GM12878 (cell line): ENCODE measurements around the gene TSPAN5. TPM values are rescaled to one million over a fixed set of nuclear protein-coding genes. Genes with fewer than 3 reads are reported as not detected.

Source experiments
- ATF2 ChIP-seq: IDR thresholded peaks from 2 replicates; pipeline ENCODE4 v1.6.1; 2012; ENCODE audit warnings: low read length, inconsistent platforms
- ATF7 ChIP-seq: fragments of 450-650 bp; IDR thresholded peaks from 2 replicates; pipeline ENCODE4 v1.6.1; 2016; ENCODE audit warnings: low read depth, mild to moderate bottlenecking
- BCL11A ChIP-seq: IDR thresholded peaks from 2 replicates; pipeline ENCODE4 v1.6.1; 2011; ENCODE audit warnings: low read depth, low read length
- CHD2 ChIP-seq: IDR thresholded peaks from 2 replicates; pipeline ENCODE4 v1.6.1; 2011; ENCODE audit warnings: low read depth, low read length, improper control_type of control experiment, borderline replicate concordance
- CREB1 ChIP-seq: IDR thresholded peaks from 2 replicates; pipeline ENCODE4 v1.6.1; 2012; ENCODE audit warnings: low read depth, mild to moderate bottlenecking, inconsistent platforms
- DPF2 ChIP-seq: fragments of 450-650 bp; IDR thresholded peaks from 2 replicates; pipeline ENCODE4 v1.6.1; 2017; ENCODE audit warnings: mild to moderate bottlenecking
- EED ChIP-seq: sonication (generic); IDR thresholded peaks from 2 replicates; pipeline ENCODE4 v1.6.1; 2016; ENCODE audit warnings: antibody characterized with exemption, low read depth
- EP300 ChIP-seq, 2 experiments: fragments of 150-350 bp in 1 of 2; IDR thresholded peaks; 2 replicates each; pipeline ENCODE4 v1.6.1; 2011 to 2012; ENCODE audit warnings: low read depth in 2 of 2, low read length in 2 of 2, borderline replicate concordance in 1 of 2, improper control_type of control experiment in 1 of 2, inconsistent platforms in 1 of 2; ENCODE audit not compliant: control insufficient read depth in 1 of 2
- ETV6 ChIP-seq, 2 experiments: fragments of 450-650 bp in 1 of 2; IDR thresholded peaks in 1 of 2; conservative IDR thresholded peaks in 1 of 2; 2 replicates each; pipeline ENCODE4 v1.6.1; 2014; ENCODE audit warnings: antibody characterized with exemption in 1 of 2, borderline replicate concordance in 1 of 2, low read depth in 1 of 2, mild to moderate bottlenecking in 1 of 2, moderate library complexity in 1 of 2
- HSF1 ChIP-seq: fragments of 150-350 bp; IDR thresholded peaks from 2 replicates; pipeline ENCODE4 v1.6.1; 2014; ENCODE audit warnings: mild to moderate bottlenecking, low read depth, low read length
- MYC ChIP-seq: IDR thresholded peaks from 2 replicates; pipeline ENCODE4 v1.6.1; 2011; ENCODE audit warnings: mild to moderate bottlenecking, low read length, moderate library complexity, inconsistent platforms; ENCODE audit not compliant: insufficient read depth, insufficient replicate concordance, insufficient read length, severe bottlenecking
- NBN ChIP-seq: fragments of 450-650 bp; IDR thresholded peaks from 2 replicates; pipeline ENCODE4 v1.6.1; 2016
- NFIC ChIP-seq: IDR thresholded peaks from 2 replicates; pipeline ENCODE4 v1.6.1; 2012; ENCODE audit warnings: low read depth, mild to moderate bottlenecking, inconsistent platforms, low read length, moderate library complexity
- PKNOX1 ChIP-seq: fragments of 450-650 bp; IDR thresholded peaks from 2 replicates; pipeline ENCODE4 v1.6.1; 2016; ENCODE audit warnings: mild to moderate bottlenecking
- RBBP5 ChIP-seq: fragments of 200-600 bp; sonication (generic); conservative IDR thresholded peaks from 2 replicates; pipeline ENCODE4 v1.6.1; 2016
- SKIL ChIP-seq: fragments of 450-650 bp; IDR thresholded peaks from 2 replicates; pipeline ENCODE4 v1.6.1; 2017; ENCODE audit warnings: mild to moderate bottlenecking, low read depth, inconsistent platforms; ENCODE audit not compliant: poor library complexity, severe bottlenecking
- SREBF1 ChIP-seq: IDR thresholded peaks from 2 replicates; pipeline ENCODE4 v1.6.1; 2012; ENCODE audit warnings: mild to moderate bottlenecking, low read length
- TAF1 ChIP-seq: IDR thresholded peaks from 2 replicates; pipeline ENCODE4 v1.6.1; 2011; ENCODE audit warnings: mild to moderate bottlenecking, low read depth, low read length, borderline replicate concordance
- TARDBP ChIP-seq: IDR thresholded peaks from 2 replicates; pipeline ENCODE4 v1.6.1; 2016; ENCODE audit warnings: borderline replicate concordance
- TCF12 ChIP-seq: IDR thresholded peaks from 2 replicates; pipeline ENCODE4 v1.6.1; 2011; ENCODE audit warnings: low read depth, mild to moderate bottlenecking, low read length
- TCF7 ChIP-seq: IDR thresholded peaks from 2 replicates; pipeline ENCODE4 v1.6.1; 2014; ENCODE audit warnings: antibody characterized with exemption, borderline replicate concordance
- ZNF217 ChIP-seq: fragments of 450-650 bp; IDR thresholded peaks from 2 replicates; pipeline ENCODE4 v1.6.1; 2017; ENCODE audit warnings: antibody characterized with exemption, mild to moderate bottlenecking
- ZSCAN29 ChIP-seq: fragments of 450-650 bp; IDR thresholded peaks from 2 replicates; pipeline ENCODE4 v1.6.1; 2017; ENCODE audit warnings: mild to moderate bottlenecking, moderate library complexity
- ZZZ3 ChIP-seq: IDR thresholded peaks from 2 replicates; pipeline ENCODE4 v1.6.1; 2011; ENCODE audit warnings: low read depth; ENCODE audit not compliant: control insufficient read depth, insufficient read length
- polyA plus RNA-seq, 11 experiments: library from polyadenylated mRNA; depleted of rRNA in 4 of 11; unstranded in 6 of 11; stranded (reverse) in 5 of 11; fragments of >200 nt; fragmentation: Nextera tagmentation in 4 of 11; fragmentation: Illumina TruSeq in 1 of 11; extraction: Ambion mirVana in 4 of 11; extraction: Trizol in 1 of 11; gene quantifications; 1 replicate in 1 of 11; 2 replicates in 10 of 11; pipeline versions ENCODE4 v1.2.1 to v1.2.3, GENCODE V29; 2011 to 2016; ENCODE audit warnings: inconsistent platforms in 2 of 11, missing spikeins in 2 of 11, low read depth in 1 of 11
- total RNA-seq, 4 experiments: library from RNA; depleted of rRNA in 3 of 4; stranded (reverse); fragments of >200 nt in 3 of 4; fragmentation: Illumina TruSeq in 1 of 4; extraction: Trizol in 1 of 4; gene quantifications; 2 replicates each; pipeline versions ENCODE4 v1.2.1 to v1.2.3, GENCODE V29; 2013 to 2021

The TSPAN5 gene
- total and polyA plus RNA-seq, 10 of the 15 experiments (the other 5 are each of a cell fraction or from before 2014, with no cell fraction given): 0.09 to 8.2 (median 0.27) TPM

GRCh38 chr4:98446499-98447375 is 211.7 kb downstream of the TSPAN5 start (continued):
- no peak for TF ChIP-seq HSF1
- TF ChIP-seq NBN: peak; percentile 31
- peak; percentile 55; the same call in 1 of the 2 replicates for TF ChIP-seq TCF12
- peak; percentile 32 for TF ChIP-seq ATF2
- TF ChIP-seq ATF7: peak; percentile 44; the same call in 1 of the 2 replicates
- peak; percentile 12; the same call in 1 of the 2 replicates for TF ChIP-seq BCL11A
- no peak for TF ChIP-seq RBBP5
- peak; percentile 36; the same call in 1 of the 2 replicates for TF ChIP-seq EED
- TF ChIP-seq NFIC: peak; percentile 81
- peak; percentile 75; the same call in 1 of the 2 replicates for TF ChIP-seq TCF7
- TF ChIP-seq MYC: no peak
- no peak for TF ChIP-seq TAF1
- TF ChIP-seq SREBF1: no peak
- TF ChIP-seq SKIL: peak; percentile 18
- TF ChIP-seq ZSCAN29: 0 out of 2 replicates have a peak, but pooled peaks have one; percentile 36
- TF ChIP-seq CREB1: no peak
- TF ChIP-seq PKNOX1: peak; percentile 31; the same call in 1 of the 2 replicates
- no peak for TF ChIP-seq ZNF217
- TF ChIP-seq TARDBP: no peak
- no peak for TF ChIP-seq ZZZ3
- TF ChIP-seq EP300 (IDR thresholded peaks at IDR 0.05; ENCODE audit: borderline replicate concordance in 1 of 2, control insufficient read depth in 1 of 2, low read depth in 2 of 2, low read length in 2 of 2): peak in 1 of 2 experiments; percentile 68; a peak in 2 of 4 replicates
- TF ChIP-seq ETV6 (conservative IDR thresholded peaks at IDR 0.05 in 1 of 2, IDR thresholded peaks at IDR 0.05 in 1 of 2; ENCODE audit: borderline replicate concordance in 1 of 2, low read depth in 1 of 2): peak in 1 of 2 experiments; percentile 67; a peak in 2 of 4 replicates
- peak; percentile 90 for TF ChIP-seq DPF2
- TF ChIP-seq CHD2: 0 out of 2 replicates have a peak, but pooled peaks have one; percentile 13
